Fibroblast of upper back skin (primary cell): ENCODE results near the gene IQCH.

ENCODE experiments used
- DNase-seq: peaks from one replicate; pipeline ENCODE4 v3.0.0-alpha.2; 2013

Gene IQCH

GRCh38 chr15:67456677-67457529, 202.3 kb downstream of the IQCH start:
- peak; percentile 57 for DNase-seq

GRCh38 chr15:67458331-67459029, 203.9 kb downstream of the IQCH start:
- no peak for DNase-seq

GRCh38 chr15:67460521-67460920, 205.9 kb downstream of the IQCH start:
- no peak for DNase-seq

GRCh38 chr15:67461735-67462134, 207.1 kb downstream of the IQCH start:
- no peak for DNase-seq

- DNase-seq: no peak
Measured at GRCh38 chr15:67462875-67463274, 208.3 kb downstream of the IQCH start.

- DNase-seq: no peak
Measured at GRCh38 chr15:67463488-67463887, 208.9 kb downstream of the IQCH start.

GRCh38 chr15:67465196-67465952, 210.8 kb downstream of the IQCH start:
- DNase-seq: no peak

- DNase-seq: no peak
Measured at GRCh38 chr15:67468416-67468815, 213.8 kb downstream of the IQCH start.

GRCh38 chr15:67469680-67470079, 215.1 kb downstream of the IQCH start:
- DNase-seq: no peak

GRCh38 chr15:67472957-67473356, 218.4 kb downstream of the IQCH start:
- peak; percentile 45 for DNase-seq

- no peak for DNase-seq
Measured at GRCh38 chr15:67474405-67475110, 220.0 kb downstream of the IQCH start.

- peak; percentile 82 for DNase-seq
Measured at GRCh38 chr15:67479781-67480505, 225.4 kb downstream of the IQCH start.

GRCh38 chr15:67480741-67481140, 226.2 kb downstream of the IQCH start:
- peak; percentile 61 for DNase-seq

GRCh38 chr15:67481680-67482079, 227.1 kb downstream of the IQCH start:
- DNase-seq: no peak

- DNase-seq: peak; percentile 17
Measured at GRCh38 chr15:67495585-67495984, 241.0 kb downstream of the IQCH start.

GRCh38 chr15:67501177-67501835, 246.7 kb downstream of the IQCH start:
- peak; percentile 49 for DNase-seq

GRCh38 chr15:67501836-67502461, 247.4 kb downstream of the IQCH start:
- DNase-seq: no peak

- peak; percentile 9 for DNase-seq
Measured at GRCh38 chr15:67504056-67504455, 249.5 kb downstream of the IQCH start.

GRCh38 chr15:67504796-67505195, 250.2 kb downstream of the IQCH start:
- DNase-seq: peak; percentile 44

- no peak for DNase-seq
Measured at GRCh38 chr15:67505675-67506572, 251.3 kb downstream of the IQCH start.
